Central memory CD4-positive, alpha-beta T cell (primary cell): ENCODE data around the gene DRD1.
"Not testable (repeated sequence)": the region's sequence is repeated elsewhere in the genome, so short reads cannot be mapped to it uniquely, and the experiment has no call there.

Experiments
- DNase-seq: peaks from one replicate; pipeline ENCODE4 v3.0.0; 2022

Gene DRD1

GRCh38 chr5:175467983-175468690, 24.2 kb upstream of the DRD1 start:
- DNase-seq: no peak

GRCh38 chr5:175466700-175467318, 22.8 kb upstream of the DRD1 start:
- DNase-seq: no peak

GRCh38 chr5:175465282-175465681, 21.3 kb upstream of the DRD1 start:
- DNase-seq: no peak

GRCh38 chr5:175464942-175465233, 20.9 kb upstream of the DRD1 start:
- no peak for DNase-seq

GRCh38 chr5:175464074-175464941, 20.3 kb upstream of the DRD1 start:
- DNase-seq: peak; percentile 39

- DNase-seq: no peak
Observed at GRCh38 chr5:175463641-175464040, 19.7 kb upstream of the DRD1 start.

- DNase-seq: no peak
Observed at GRCh38 chr5:175461370-175461769, 17.4 kb upstream of the DRD1 start.

- no peak for DNase-seq
Observed at GRCh38 chr5:175460552-175460951, 16.6 kb upstream of the DRD1 start.

- DNase-seq: no peak
Observed at GRCh38 chr5:175460126-175460525, 16.1 kb upstream of the DRD1 start.

GRCh38 chr5:175457466-175457865, 13.5 kb upstream of the DRD1 start:
- DNase-seq: no peak

GRCh38 chr5:175456105-175456742, 12.2 kb upstream of the DRD1 start:
- no peak for DNase-seq

- not testable (repeated sequence) for DNase-seq
Observed at GRCh38 chr5:175454338-175454737, 10.4 kb upstream of the DRD1 start.

- no peak for DNase-seq
Observed at GRCh38 chr5:175452166-175452565, 8.2 kb upstream of the DRD1 start.

- DNase-seq: no peak
Observed at GRCh38 chr5:175448276-175448675, 4.3 kb upstream of the DRD1 start.

GRCh38 chr5:175447571-175447970, 3.6 kb upstream of the DRD1 start:
- no peak for DNase-seq

GRCh38 chr5:175446378-175446777, 2.4 kb upstream of the DRD1 start:
- DNase-seq: not testable (repeated sequence)

GRCh38 chr5:175444905-175445456, 999 bp upstream of the DRD1 start:
- no peak for DNase-seq

- DNase-seq: no peak
Observed at GRCh38 chr5:175443514-175444059, 395 bp downstream of the DRD1 start.

GRCh38 chr5:175438234-175438857, 5.6 kb downstream of the DRD1 start:
- DNase-seq: no peak

GRCh38 chr5:175436359-175436758, 7.6 kb downstream of the DRD1 start:
- DNase-seq: no peak

- DNase-seq: no peak
Observed at GRCh38 chr5:175434800-175435199, 9.2 kb downstream of the DRD1 start.

GRCh38 chr5:175427762-175428161, 16.2 kb downstream of the DRD1 start:
- no peak for DNase-seq
